GM12878 (cell line): Measurements from ENCODE around the gene CHURC1. TPM values are rescaled to one million over a fixed set of nuclear protein-coding genes. Genes with fewer than 3 reads are reported as not detected.
A peak's percentile ranks its signal among the peaks of the same experiment; 100 is the strongest.

Experiments used
- ATAC-seq: fragments of 200-7000 bp; cut with Tn5 transposase; 3 replicates; pipeline ENCODE4 v1.9.1; 2020; ENCODE audit warnings: mild to moderate bottlenecking, moderate library complexity
- BruUV-seq: library from RNA; stranded (reverse); fragments of 400-500 nt; replicated peaks from 2 replicates; lab custom pipeline; 2021; lab: Mats Ljungman, UMichigan
- CTCF ChIA-PET: fragments of 300-600 bp; sonication (Branson Sonifier 250); formaldehyde crosslinking; extraction: SDS; loops from one replicate; lab custom pipeline; 2021; ENCODE audit warnings: inconsistent platforms; lab: Yijun Ruan, JAX
- POLR2A ChIA-PET: fragments of 350-600 bp; formaldehyde crosslinking; extraction: SDS; loops from one replicate; lab custom pipeline; 2021; ENCODE audit warnings: inconsistent platforms; lab: Charles Lee
- RAD21 ChIA-PET: fragments of 300-600 bp; sonication (Branson Sonifier 250); formaldehyde crosslinking; loops from one replicate; lab custom pipeline; 2023; ENCODE audit warnings: antibody characterized with exemption; ENCODE audit not compliant: unreplicated experiment; lab: Charles Lee
- SMC1A ChIA-PET: fragments of 300-600 bp; sonication (Branson Sonifier 250); formaldehyde crosslinking; loops from one replicate; lab custom pipeline; 2023; ENCODE audit not compliant: unreplicated experiment, uncharacterized antibody; lab: Charles Lee
- DNase-seq: peaks from one replicate; pipeline ENCODE4 v3.0.0-alpha.2; 2011; ENCODE audit warnings: low read depth, low spot score
- FAIRE-seq: peaks from 3 replicates; lab custom pipeline; 2011; peaks lifted over from hg19 to GRCh38; lab: Jason Lieb, UNC
- H2AFZ ChIP-seq: 2 replicates; pipeline ENCODE4 v1.6.0; 2011; ENCODE audit warnings: low read depth, low read length, control low read depth; ENCODE audit not compliant: control insufficient read depth
- H3K27ac ChIP-seq: 2 replicates; pipeline ENCODE4 v1.5.1; 2011; ENCODE audit warnings: control low read depth; ENCODE audit not compliant: control insufficient read depth, insufficient read depth
- H3K27me3 ChIP-seq, 2 experiments: replicated peaks in 1 of 2; 2 replicates each; pipeline versions ENCODE4 v1.6.0 to v1.6.1; 2011; ENCODE audit warnings: low read length in 1 of 2; ENCODE audit not compliant: control insufficient read depth in 2 of 2, insufficient read depth in 2 of 2
- H3K36me3 ChIP-seq, 2 experiments: 2 replicates each; pipeline ENCODE4 v1.5.1; 2011; ENCODE audit warnings: low read length in 1 of 2; ENCODE audit not compliant: control insufficient read depth in 2 of 2, insufficient read depth in 2 of 2
- H3K4me1 ChIP-seq: 2 replicates; pipeline ENCODE4 v1.6.1; 2011; ENCODE audit warnings: mild to moderate bottlenecking, low read length, moderate library complexity, mixed read lengths; ENCODE audit not compliant: control insufficient read depth, insufficient read depth
- H3K4me2 ChIP-seq: 2 replicates; pipeline ENCODE4 v1.6.0; 2011; ENCODE audit warnings: control low read depth; ENCODE audit not compliant: control insufficient read depth, insufficient read depth
- H3K4me3 ChIP-seq: fragments of 200-600 bp; sonication (generic); 2 replicates; pipeline ENCODE4 v1.5.1; 2016
- H3K79me2 ChIP-seq: 2 replicates; pipeline ENCODE4 v1.6.0; 2011; ENCODE audit warnings: low read length; ENCODE audit not compliant: control insufficient read depth, insufficient read depth
- H3K9ac ChIP-seq: 2 replicates; pipeline ENCODE4 v1.8.0; 2011; ENCODE audit warnings: low read length, control low read depth, mixed read lengths; ENCODE audit not compliant: control insufficient read depth, insufficient read depth
- H3K9me3 ChIP-seq: replicated peaks from 3 replicates; pipeline ENCODE4 v1.5.1; 2011; ENCODE audit warnings: mild to moderate bottlenecking, low read length; ENCODE audit not compliant: control insufficient read depth, insufficient read depth
- H4K20me1 ChIP-seq: 2 replicates; pipeline ENCODE4 v1.6.0; 2011; ENCODE audit not compliant: control insufficient read depth, insufficient read depth
- CEBPB ChIP-seq, 2 experiments: fragments of 150-350 bp in 1 of 2; IDR thresholded peaks; 2 replicates each; pipeline ENCODE4 v1.6.1; 2012 to 2014; ENCODE audit warnings: low read depth in 2 of 2, low read length in 2 of 2, borderline replicate concordance in 1 of 2, inconsistent platforms in 1 of 2
- GATAD2B ChIP-seq: fragments of 450-650 bp; conservative IDR thresholded peaks from 2 replicates; pipeline ENCODE4 v1.6.1; 2017; ENCODE audit warnings: low read depth, mild to moderate bottlenecking, moderate library complexity
- KDM1A ChIP-seq: fragments of 200-600 bp; sonication (generic); IDR thresholded peaks from 2 replicates; pipeline ENCODE4 v1.6.1; 2016; ENCODE audit warnings: borderline replicate concordance
- MEF2A ChIP-seq: IDR thresholded peaks from 2 replicates; pipeline ENCODE4 v1.6.1; 2011; ENCODE audit warnings: low read depth, mild to moderate bottlenecking, low read length, moderate library complexity; ENCODE audit not compliant: insufficient read depth
- MTA2 ChIP-seq: fragments of 450-650 bp; IDR thresholded peaks from 2 replicates; pipeline ENCODE4 v1.6.1; 2016; ENCODE audit warnings: low read depth, mild to moderate bottlenecking, moderate library complexity
- NFYA ChIP-seq: IDR thresholded peaks from 2 replicates; pipeline ENCODE4 v1.6.1; 2011; ENCODE audit warnings: low read depth, mild to moderate bottlenecking, low read length, improper control_type of control experiment, borderline replicate concordance
- NRF1 ChIP-seq: conservative IDR thresholded peaks from 2 replicates; pipeline ENCODE4 v1.6.1; 2011; ENCODE audit warnings: mild to moderate bottlenecking, low read depth, low read length, improper control_type of control experiment
- RAD21 ChIP-seq: IDR thresholded peaks from 2 replicates; pipeline ENCODE4 v1.6.1; 2011; ENCODE audit warnings: mild to moderate bottlenecking, low read depth, low read length, moderate library complexity; ENCODE audit not compliant: insufficient read depth
- RUNX3 ChIP-seq: IDR thresholded peaks from 2 replicates; pipeline ENCODE4 v1.6.1; 2012; ENCODE audit warnings: low read length, inconsistent platforms
- SMC3 ChIP-seq: IDR thresholded peaks from 2 replicates; pipeline ENCODE4 v1.6.1; 2011; ENCODE audit warnings: low read length, improper control_type of control experiment, borderline replicate concordance
- SP1 ChIP-seq: IDR thresholded peaks from one replicate; pipeline ENCODE4 v1.6.1; 2011; ENCODE audit warnings: low read depth, low read length
- YY1 ChIP-seq: IDR thresholded peaks from 2 replicates; pipeline ENCODE4 v1.6.1; 2011; ENCODE audit warnings: low read depth, mild to moderate bottlenecking, low read length
- ZBED1 ChIP-seq: IDR thresholded peaks from 2 replicates; pipeline ENCODE4 v1.6.1; 2016; ENCODE audit warnings: borderline replicate concordance
- ZZZ3 ChIP-seq: IDR thresholded peaks from 2 replicates; pipeline ENCODE4 v1.6.1; 2011; ENCODE audit warnings: low read depth; ENCODE audit not compliant: control insufficient read depth, insufficient read length
- WGBS: methylation state at CpG from one replicate; pipeline ENCODE4 v1.1.6; 2016; ENCODE audit warnings: low lambda C conversion rate; ENCODE audit not compliant: insufficient replicate concordance, insufficient coverage; ENCODE audit errors: missing lambda C conversion rate; 5-methylcytosine and 5-hydroxymethylcytosine counted together
- in situ Hi-C: fragments of 300-500 bp; cut with MboI; formaldehyde crosslinking; loops from 9 replicates; pipeline ENCODE4 v1.14.3; 2018; ENCODE audit warnings: mixed read lengths
- intact Hi-C: fragments of 100-400 bp; cut with micrococcal nuclease; formaldehyde crosslinking; loops from one replicate; pipeline ENCODE4 v1.14.2; 2022; ENCODE audit not compliant: unreplicated experiment
- polyA plus RNA-seq, 11 experiments: library from polyadenylated mRNA; depleted of rRNA in 4 of 11; unstranded in 6 of 11; stranded (reverse) in 5 of 11; fragments of >200 nt; fragmentation: Nextera tagmentation in 4 of 11; fragmentation: Illumina TruSeq in 1 of 11; extraction: Ambion mirVana in 4 of 11; extraction: Trizol in 1 of 11; gene quantifications; 1 replicate in 1 of 11; 2 replicates in 10 of 11; pipeline versions ENCODE4 v1.2.1 to v1.2.3, GENCODE V29; 2011 to 2016; ENCODE audit warnings: inconsistent platforms in 2 of 11, missing spikeins in 2 of 11, low read depth in 1 of 11
- total RNA-seq, 4 experiments: library from RNA; depleted of rRNA in 3 of 4; stranded (reverse); fragments of >200 nt in 3 of 4; fragmentation: Illumina TruSeq in 1 of 4; extraction: Trizol in 1 of 4; gene quantifications; 2 replicates each; pipeline versions ENCODE4 v1.2.1 to v1.2.3, GENCODE V29; 2013 to 2021
- TF ChIP-seq, protein P1 (sequence below): fragments of 450-650 bp; IDR thresholded peaks from 2 replicates; pipeline ENCODE4 v1.6.1; 2017; ENCODE audit warnings: borderline replicate concordance
- TF ChIP-seq, protein P2 (sequence below): fragments of 450-650 bp; IDR thresholded peaks from 2 replicates; pipeline ENCODE4 v1.6.1; 2017; ENCODE audit warnings: mild to moderate bottlenecking, moderate library complexity
- TF ChIP-seq, protein P3 (sequence below), 3 experiments: IDR thresholded peaks in 2 of 3; conservative IDR thresholded peaks in 1 of 3; 2 replicates each; pipeline ENCODE4 v1.5.1; 2011; ENCODE audit warnings: low read depth in 3 of 3, low read length in 3 of 3, mild to moderate bottlenecking in 3 of 3, control low read depth in 2 of 3, moderate library complexity in 2 of 3, inconsistent platforms in 1 of 3, mixed read lengths in 1 of 3; ENCODE audit not compliant: control insufficient read depth in 2 of 3, insufficient read depth in 1 of 3; ENCODE audit errors: extremely low read depth in 1 of 3

The CHURC1 gene
- total and polyA plus RNA-seq, 10 of the 15 experiments (the other 5 are each of a cell fraction or from before 2014, with no cell fraction given): 41.0 to 421 (median 140) TPM

DNA sequence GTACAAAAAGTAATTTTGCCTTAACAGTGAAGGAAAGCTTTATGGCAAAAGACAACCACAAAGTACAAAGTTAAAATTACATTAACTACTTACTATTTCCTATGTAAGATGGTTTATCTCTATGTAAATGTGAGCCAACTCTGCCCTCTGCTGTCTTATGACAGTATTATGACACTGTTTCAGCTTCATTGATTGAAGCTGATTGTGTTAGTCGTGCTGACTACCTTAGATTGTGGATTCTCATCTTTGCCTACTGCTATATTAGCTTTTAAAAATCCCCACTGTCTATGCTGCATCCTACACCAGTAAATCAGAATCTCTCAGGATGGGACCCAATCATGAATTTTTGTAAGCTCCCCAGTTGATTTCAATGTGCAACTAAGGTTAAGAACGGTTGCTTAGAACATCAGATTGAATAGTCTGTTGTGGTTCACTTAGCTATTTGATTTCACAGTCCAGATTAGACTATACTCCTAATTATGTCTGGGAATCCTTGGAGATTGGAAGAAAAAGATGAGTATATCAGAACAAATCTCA, 22.3 kb upstream of the CHURC1 start:
- FAIRE-seq: peak; percentile 80
- CTCF ChIA-PET: interaction anchor here (0.8 to 5.8 kb wide), 46 partner anchors 9 to 588 kb away, joined by 3 to 111 read pairs (median 8); partner anchors contain the start of genes CHURC1 and SPTB
- in situ Hi-C loops (loop anchor here (25.0 kb wide), 1 partner anchor 530 kb away; no protein-coding TSS in a partner anchor), intact Hi-C loops (loop anchor here (1.0 to 5.0 kb wide), 4 partner anchors 69 to 220 kb away; no protein-coding TSS in a partner anchor)
- DNase-seq: peak; percentile 36
- H3K4me2 ChIP-seq: no peak overlapping the region
- no peaks in the 10 kb centered on the region for H3K79me2 ChIP-seq
- SMC1A ChIA-PET: interaction anchor here (0.7 to 6.5 kb wide), 34 partner anchors 8 to 548 kb away, joined by 3 to 88 read pairs (median 5); partner anchors contain the start of gene FNTB
- H3K27ac ChIP-seq: no peak overlapping the region
- no TSS peak for BruUV-seq
- H2AFZ ChIP-seq: no peak overlapping the region
- no peaks in the 10 kb centered on the region for H3K4me1 ChIP-seq
- no peak overlapping the region for H3K9ac ChIP-seq
- H4K20me1 ChIP-seq: no peaks in the 10 kb centered on the region
- RAD21 ChIA-PET: interaction anchor here (0.6 to 5.6 kb wide), 35 partner anchors 10 to 897 kb away, joined by 3 to 87 read pairs (median 4); partner anchors contain the start of genes CHURC1, FNTB and SPTB
- 26% methylated on average over 2 of the region's 2 CpGs for WGBS
- H3K27me3 ChIP-seq: 0 out of 4 replicates have a peak, but pooled peaks cover 0 to 4% of the 10 kb centered on the region in 2 experiments
- no peaks in the 10 kb centered on the region for H3K36me3 ChIP-seq
- POLR2A ChIA-PET: no interaction called here
- H3K4me3 ChIP-seq: no peak overlapping the region
- H3K9me3 ChIP-seq: no peaks in the 10 kb centered on the region
- peak; percentile 91 for ATAC-seq
- TF ChIP-seq ZBED1: no peak
- TF ChIP-seq MEF2A: no peak
- TF ChIP-seq RUNX3: 0 out of 2 replicates have a peak, but pooled peaks have one; percentile 15
- TF ChIP-seq KDM1A: no peak
- TF ChIP-seq MTA2: no peak
- TF ChIP-seq SMC3: peak; percentile 84; the same call in 1 of the 2 replicates
- TF ChIP-seq YY1: no peak
- no peak for TF ChIP-seq GATAD2B
- TF ChIP-seq, protein P1, sequence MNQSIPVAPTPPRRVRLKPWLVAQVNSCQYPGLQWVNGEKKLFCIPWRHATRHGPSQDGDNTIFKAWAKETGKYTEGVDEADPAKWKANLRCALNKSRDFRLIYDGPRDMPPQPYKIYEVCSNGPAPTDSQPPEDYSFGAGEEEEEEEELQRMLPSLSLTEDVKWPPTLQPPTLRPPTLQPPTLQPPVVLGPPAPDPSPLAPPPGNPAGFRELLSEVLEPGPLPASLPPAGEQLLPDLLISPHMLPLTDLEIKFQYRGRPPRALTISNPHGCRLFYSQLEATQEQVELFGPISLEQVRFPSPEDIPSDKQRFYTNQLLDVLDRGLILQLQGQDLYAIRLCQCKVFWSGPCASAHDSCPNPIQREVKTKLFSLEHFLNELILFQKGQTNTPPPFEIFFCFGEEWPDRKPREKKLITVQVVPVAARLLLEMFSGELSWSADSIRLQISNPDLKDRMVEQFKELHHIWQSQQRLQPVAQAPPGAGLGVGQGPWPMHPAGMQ: no peak
- TF ChIP-seq CEBPB (IDR thresholded peaks at IDR 0.05; ENCODE audit: borderline replicate concordance in 1 of 2, low read depth in 2 of 2, low read length in 2 of 2): no peak
- TF ChIP-seq SP1: no peak
- TF ChIP-seq ZZZ3: no peak
- TF ChIP-seq, protein P2, sequence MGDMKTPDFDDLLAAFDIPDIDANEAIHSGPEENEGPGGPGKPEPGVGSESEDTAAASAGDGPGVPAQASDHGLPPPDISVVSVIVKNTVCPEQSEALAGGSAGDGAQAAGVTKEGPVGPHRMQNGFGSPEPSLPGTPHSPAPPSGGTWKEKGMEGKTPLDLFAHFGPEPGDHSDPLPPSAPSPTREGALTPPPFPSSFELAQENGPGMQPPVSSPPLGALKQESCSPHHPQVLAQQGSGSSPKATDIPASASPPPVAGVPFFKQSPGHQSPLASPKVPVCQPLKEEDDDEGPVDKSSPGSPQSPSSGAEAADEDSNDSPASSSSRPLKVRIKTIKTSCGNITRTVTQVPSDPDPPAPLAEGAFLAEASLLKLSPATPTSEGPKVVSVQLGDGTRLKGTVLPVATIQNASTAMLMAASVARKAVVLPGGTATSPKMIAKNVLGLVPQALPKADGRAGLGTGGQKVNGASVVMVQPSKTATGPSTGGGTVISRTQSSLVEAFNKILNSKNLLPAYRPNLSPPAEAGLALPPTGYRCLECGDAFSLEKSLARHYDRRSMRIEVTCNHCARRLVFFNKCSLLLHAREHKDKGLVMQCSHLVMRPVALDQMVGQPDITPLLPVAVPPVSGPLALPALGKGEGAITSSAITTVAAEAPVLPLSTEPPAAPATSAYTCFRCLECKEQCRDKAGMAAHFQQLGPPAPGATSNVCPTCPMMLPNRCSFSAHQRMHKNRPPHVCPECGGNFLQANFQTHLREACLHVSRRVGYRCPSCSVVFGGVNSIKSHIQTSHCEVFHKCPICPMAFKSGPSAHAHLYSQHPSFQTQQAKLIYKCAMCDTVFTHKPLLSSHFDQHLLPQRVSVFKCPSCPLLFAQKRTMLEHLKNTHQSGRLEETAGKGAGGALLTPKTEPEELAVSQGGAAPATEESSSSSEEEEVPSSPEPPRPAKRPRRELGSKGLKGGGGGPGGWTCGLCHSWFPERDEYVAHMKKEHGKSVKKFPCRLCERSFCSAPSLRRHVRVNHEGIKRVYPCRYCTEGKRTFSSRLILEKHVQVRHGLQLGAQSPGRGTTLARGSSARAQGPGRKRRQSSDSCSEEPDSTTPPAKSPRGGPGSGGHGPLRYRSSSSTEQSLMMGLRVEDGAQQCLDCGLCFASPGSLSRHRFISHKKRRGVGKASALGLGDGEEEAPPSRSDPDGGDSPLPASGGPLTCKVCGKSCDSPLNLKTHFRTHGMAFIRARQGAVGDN: no peak
- no peak for TF ChIP-seq NFYA
- TF ChIP-seq, protein P3, sequence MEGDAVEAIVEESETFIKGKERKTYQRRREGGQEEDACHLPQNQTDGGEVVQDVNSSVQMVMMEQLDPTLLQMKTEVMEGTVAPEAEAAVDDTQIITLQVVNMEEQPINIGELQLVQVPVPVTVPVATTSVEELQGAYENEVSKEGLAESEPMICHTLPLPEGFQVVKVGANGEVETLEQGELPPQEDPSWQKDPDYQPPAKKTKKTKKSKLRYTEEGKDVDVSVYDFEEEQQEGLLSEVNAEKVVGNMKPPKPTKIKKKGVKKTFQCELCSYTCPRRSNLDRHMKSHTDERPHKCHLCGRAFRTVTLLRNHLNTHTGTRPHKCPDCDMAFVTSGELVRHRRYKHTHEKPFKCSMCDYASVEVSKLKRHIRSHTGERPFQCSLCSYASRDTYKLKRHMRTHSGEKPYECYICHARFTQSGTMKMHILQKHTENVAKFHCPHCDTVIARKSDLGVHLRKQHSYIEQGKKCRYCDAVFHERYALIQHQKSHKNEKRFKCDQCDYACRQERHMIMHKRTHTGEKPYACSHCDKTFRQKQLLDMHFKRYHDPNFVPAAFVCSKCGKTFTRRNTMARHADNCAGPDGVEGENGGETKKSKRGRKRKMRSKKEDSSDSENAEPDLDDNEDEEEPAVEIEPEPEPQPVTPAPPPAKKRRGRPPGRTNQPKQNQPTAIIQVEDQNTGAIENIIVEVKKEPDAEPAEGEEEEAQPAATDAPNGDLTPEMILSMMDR (IDR thresholded peaks at IDR 0.05 in 2 of 3, conservative IDR thresholded peaks at IDR 0.05 in 1 of 3; ENCODE audit: control insufficient read depth in 2 of 3, extremely low read depth in 1 of 3, insufficient read depth in 1 of 3, low read depth in 3 of 3, low read length in 3 of 3): peak; percentile 42 to 77 (median 62); a peak in 5 of 6 replicates
- TF ChIP-seq NRF1: no peak
- peak; percentile 81 for TF ChIP-seq RAD21
